Epithelial cell of proximal tubule (primary cell): Measurements from ENCODE around the gene FES. TPM values are rescaled to one million over a fixed set of nuclear protein-coding genes. Genes with fewer than 3 reads are reported as not detected.

ENCODE experiments used
- DNase-seq: peaks from one replicate; pipeline ENCODE4 v3.0.0-alpha.2; 2011; ENCODE audit warnings: low read depth
- H3K4me3 ChIP-seq: 2 replicates; pipeline ENCODE4 v1.5.1; 2011; ENCODE audit warnings: low read depth, mild to moderate bottlenecking, low read length
- total RNA-seq: library from RNA; depleted of rRNA; stranded (reverse); fragments of >200 nt; gene quantifications from 2 replicates; pipeline ENCODE4 v1.2.3, GENCODE V29; 2015
- TF ChIP-seq, protein P1 (sequence below): conservative IDR thresholded peaks from 2 replicates; pipeline ENCODE4 v1.5.1; 2012; ENCODE audit warnings: low read depth, mild to moderate bottlenecking, low read length

The FES gene
- total RNA-seq, 1 donor from 2014 or later, result 24.6 TPM

DNA sequence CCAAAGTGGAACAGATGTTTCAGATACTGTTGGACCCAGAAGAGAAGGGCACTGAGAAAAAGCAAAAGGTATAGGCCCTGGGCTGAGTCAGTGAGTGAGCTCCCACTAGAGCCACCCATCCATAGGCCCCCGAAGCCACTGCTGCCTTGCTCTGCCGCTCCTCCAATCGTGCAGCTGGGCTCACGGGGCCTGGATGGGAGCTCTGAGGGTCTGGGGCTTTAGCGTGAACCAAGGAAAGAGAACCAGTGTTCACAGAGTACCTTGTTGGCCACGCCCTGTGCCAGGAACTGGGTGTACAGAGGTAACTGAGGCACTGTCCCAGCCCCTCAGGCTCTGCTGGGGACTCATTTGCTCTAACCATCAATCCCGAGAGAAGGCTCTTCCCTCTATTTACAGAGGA lies 55.5 kb downstream of the FES start:
- no peak for DNase-seq
- no peak overlapping the region for H3K4me3 ChIP-seq
- TF ChIP-seq, protein P1, sequence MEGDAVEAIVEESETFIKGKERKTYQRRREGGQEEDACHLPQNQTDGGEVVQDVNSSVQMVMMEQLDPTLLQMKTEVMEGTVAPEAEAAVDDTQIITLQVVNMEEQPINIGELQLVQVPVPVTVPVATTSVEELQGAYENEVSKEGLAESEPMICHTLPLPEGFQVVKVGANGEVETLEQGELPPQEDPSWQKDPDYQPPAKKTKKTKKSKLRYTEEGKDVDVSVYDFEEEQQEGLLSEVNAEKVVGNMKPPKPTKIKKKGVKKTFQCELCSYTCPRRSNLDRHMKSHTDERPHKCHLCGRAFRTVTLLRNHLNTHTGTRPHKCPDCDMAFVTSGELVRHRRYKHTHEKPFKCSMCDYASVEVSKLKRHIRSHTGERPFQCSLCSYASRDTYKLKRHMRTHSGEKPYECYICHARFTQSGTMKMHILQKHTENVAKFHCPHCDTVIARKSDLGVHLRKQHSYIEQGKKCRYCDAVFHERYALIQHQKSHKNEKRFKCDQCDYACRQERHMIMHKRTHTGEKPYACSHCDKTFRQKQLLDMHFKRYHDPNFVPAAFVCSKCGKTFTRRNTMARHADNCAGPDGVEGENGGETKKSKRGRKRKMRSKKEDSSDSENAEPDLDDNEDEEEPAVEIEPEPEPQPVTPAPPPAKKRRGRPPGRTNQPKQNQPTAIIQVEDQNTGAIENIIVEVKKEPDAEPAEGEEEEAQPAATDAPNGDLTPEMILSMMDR, result no peak

DNA sequence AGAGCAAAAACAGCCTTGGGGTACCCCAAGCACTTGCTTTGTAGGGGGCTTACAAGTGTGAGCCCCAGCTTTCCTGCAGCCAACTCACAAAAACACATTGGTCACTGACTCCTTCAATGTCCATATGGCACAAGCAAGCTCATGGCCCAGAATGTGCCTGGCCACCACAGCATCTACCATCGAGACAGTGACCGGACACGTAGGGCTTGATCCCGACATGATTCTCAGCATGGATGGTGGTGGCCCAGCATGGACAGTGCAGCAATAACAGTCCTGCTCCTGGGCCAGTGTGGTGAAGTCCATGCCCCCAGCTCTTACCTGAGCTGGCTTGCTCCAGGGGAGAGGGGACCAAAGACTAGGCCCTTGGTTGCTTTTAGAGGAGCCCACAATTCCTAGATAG lies 56.7 kb downstream of the FES start:
- no peak for DNase-seq
- no peak overlapping the region for H3K4me3 ChIP-seq
- TF ChIP-seq, protein P1, result no peak

DNA sequence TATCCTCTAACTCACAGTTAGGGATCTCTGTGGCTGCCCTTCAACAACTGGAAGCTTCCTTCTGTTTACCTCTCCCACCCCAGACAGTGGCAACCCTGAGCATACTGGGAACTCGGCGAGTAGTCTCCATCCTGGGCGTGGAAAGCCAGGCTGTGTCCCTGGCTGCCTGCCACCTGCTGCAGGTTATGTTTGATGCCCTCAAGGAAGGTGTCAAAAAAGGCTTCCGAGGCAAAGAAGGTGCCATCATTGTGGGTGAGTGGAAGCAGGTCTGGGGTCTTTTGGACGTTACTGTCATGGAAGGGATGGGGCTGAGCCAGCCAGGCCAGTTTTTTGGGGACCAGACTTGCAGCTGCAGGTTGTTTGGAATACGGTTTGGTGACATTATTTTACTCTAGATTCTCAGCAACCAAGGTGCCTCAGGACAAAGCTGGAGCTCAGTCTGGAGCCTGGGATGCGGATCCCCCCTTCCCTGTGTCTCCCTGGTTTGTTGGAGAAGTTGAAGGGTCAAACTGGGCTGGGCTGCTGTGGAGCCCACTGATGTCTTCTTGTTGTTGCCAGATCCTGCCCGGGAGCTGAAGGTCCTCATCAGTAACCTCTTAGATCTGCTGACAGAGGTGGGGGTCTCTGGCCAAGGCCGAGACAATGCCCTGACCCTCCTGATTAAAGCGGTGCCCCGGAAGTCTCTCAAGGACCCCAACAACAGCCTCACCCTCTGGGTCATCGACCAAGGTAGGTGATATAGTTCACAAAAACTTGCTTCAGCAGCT lies 58.2 kb downstream of the FES start:
- DNase-seq, result no peak
- TF ChIP-seq, protein P1, result no peak
- H3K4me3 ChIP-seq, result no peak overlapping the region

DNA sequence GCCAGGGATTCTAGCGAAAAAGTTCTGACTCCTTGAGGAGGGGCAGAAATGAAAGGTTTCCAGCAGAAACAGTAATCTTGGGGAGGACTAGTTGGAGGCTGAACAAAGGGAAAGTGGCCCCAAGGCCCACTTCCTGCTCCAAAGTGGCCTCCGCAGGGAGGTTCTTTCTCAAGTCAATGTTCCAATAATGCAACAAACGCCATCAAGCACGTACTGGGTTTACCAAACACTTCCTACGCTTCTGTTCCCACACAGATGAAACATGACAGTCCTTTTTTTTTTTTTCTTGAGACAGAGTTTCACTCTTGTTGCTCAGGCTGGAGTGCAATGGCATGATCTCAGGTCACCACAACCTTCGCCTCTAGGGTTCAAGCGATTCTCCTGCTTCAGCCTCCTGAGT lies 60.8 kb downstream of the FES start:
- no peak for DNase-seq
- H3K4me3 ChIP-seq, result no peak overlapping the region
- TF ChIP-seq, protein P1, result no peak

Other genes starting within 250 kb of the FES start
- gene BLM, start 167.2 kb upstream of the FES start, total RNA-seq, result 13.0 and 18.4 TPM in 2 replicates
- gene FURIN, start 15.9 kb upstream of the FES start, total RNA-seq, result 91.0 and 104 TPM in 2 replicates
- gene MAN2A2, start 18.8 kb downstream of the FES start, total RNA-seq, result 19.8 and 25.3 TPM in 2 replicates
- 21.8 and 28.5 TPM in 2 replicates for gene HDDC3, start 48.0 kb downstream of the FES start, total RNA-seq
- 30.8 and 49.5 TPM in 2 replicates for gene UNC45A, start 50.8 kb downstream of the FES start, total RNA-seq
- gene RCCD1, start 70.4 kb downstream of the FES start, total RNA-seq, result 26.6 and 32.7 TPM in 2 replicates
- 224 and 251 TPM in 2 replicates for gene PRC1, start 110.0 kb downstream of the FES start, total RNA-seq
- gene VPS33B, start 138.1 kb downstream of the FES start, total RNA-seq, result 16.0 and 17.3 TPM in 2 replicates
- gene SV2B, start 215.8 kb downstream of the FES start, total RNA-seq, result not detected in 2 replicates